ENCODE data around the gene MED27.

MED27 gene

GRCh38 chr9:132109291-132109690 is 29.6 kb upstream of the MED27 start:
- Histone ChIP-seq H2AFZ (ENCODE audit: low read depth, low read length) (no peak overlapping the region), H3K79me2 (ENCODE audit: insufficient read depth, low read length) (no peaks in the 10 kb centered on the region), H3K4me3 (ENCODE audit: low read depth in 1 of 2, low read length in 2 of 2) (no peak overlapping the region), H3K27me3 (ENCODE audit: insufficient read depth, low read length, poor library complexity) (no peaks in the 10 kb centered on the region), H3K36me3 (ENCODE audit: insufficient read depth, low read length) (no peaks in the 10 kb centered on the region), H3K9ac (ENCODE audit: low read depth, low read length) (no peak overlapping the region), H3K4me1 (ENCODE audit: insufficient read depth, low read length) (no peaks in the 10 kb centered on the region), H4K20me1 (ENCODE audit: insufficient read depth, low read length) (no peaks in the 10 kb centered on the region), H3K9me3 (ENCODE audit: insufficient read depth, low read length, severe bottlenecking) (no peaks in the 10 kb centered on the region), H3K4me2 (ENCODE audit: insufficient read depth, low read length) (no peak overlapping the region), H3K27ac (ENCODE audit: low read length) (no peak overlapping the region)
- TF ChIP-seq, protein P1, sequence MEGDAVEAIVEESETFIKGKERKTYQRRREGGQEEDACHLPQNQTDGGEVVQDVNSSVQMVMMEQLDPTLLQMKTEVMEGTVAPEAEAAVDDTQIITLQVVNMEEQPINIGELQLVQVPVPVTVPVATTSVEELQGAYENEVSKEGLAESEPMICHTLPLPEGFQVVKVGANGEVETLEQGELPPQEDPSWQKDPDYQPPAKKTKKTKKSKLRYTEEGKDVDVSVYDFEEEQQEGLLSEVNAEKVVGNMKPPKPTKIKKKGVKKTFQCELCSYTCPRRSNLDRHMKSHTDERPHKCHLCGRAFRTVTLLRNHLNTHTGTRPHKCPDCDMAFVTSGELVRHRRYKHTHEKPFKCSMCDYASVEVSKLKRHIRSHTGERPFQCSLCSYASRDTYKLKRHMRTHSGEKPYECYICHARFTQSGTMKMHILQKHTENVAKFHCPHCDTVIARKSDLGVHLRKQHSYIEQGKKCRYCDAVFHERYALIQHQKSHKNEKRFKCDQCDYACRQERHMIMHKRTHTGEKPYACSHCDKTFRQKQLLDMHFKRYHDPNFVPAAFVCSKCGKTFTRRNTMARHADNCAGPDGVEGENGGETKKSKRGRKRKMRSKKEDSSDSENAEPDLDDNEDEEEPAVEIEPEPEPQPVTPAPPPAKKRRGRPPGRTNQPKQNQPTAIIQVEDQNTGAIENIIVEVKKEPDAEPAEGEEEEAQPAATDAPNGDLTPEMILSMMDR (IDR thresholded peaks at IDR 0.05; ENCODE audit: borderline replicate concordance, extremely low read depth, low read length, poor library complexity, severe bottlenecking): no peak
- TF ChIP-seq EZH2 (IDR thresholded peaks at IDR 0.05; ENCODE audit: borderline replicate concordance, low read depth, low read length, severe bottlenecking): no peak
- no peak for DNase-seq
- no peak for ATAC-seq (ENCODE audit: insufficient read depth, low read depth)

DNA sequence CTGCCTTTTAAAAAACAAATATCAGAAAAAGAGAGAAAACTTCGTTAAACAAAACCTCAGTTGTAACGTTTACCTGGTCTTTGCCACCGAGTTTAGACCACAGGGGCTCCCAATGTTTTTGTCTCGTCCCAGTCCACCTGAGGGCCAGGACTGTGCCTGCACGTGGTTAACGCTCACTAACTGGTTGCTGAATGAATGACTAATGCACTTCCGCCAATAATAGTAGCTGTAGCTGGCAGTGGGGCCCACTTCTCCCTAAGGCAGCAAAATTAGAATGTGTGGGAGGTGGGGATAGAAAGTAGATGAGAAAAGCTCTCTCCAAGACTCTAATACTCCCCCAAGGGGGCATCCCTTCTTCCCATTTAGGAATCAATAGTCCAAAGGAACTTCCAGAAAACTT is 29.1 kb upstream of the MED27 start:
- H4K20me1 ChIP-seq (ENCODE audit: insufficient read depth, low read length): no peaks in the 10 kb centered on the region
- no peaks in the 10 kb centered on the region for H3K36me3 ChIP-seq (ENCODE audit: insufficient read depth, low read length)
- no peak overlapping the region for H3K9ac ChIP-seq (ENCODE audit: low read depth, low read length)
- no peak for DNase-seq
- no peak overlapping the region for H3K27ac ChIP-seq (ENCODE audit: low read length)
- no peak overlapping the region for H3K4me2 ChIP-seq (ENCODE audit: insufficient read depth, low read length)
- ATAC-seq (ENCODE audit: insufficient read depth, low read depth): no peak
- no peaks in the 10 kb centered on the region for H3K4me1 ChIP-seq (ENCODE audit: insufficient read depth, low read length)
- H3K27me3 ChIP-seq (ENCODE audit: insufficient read depth, low read length, poor library complexity): no peaks in the 10 kb centered on the region
- H3K79me2 ChIP-seq (ENCODE audit: insufficient read depth, low read length): no peaks in the 10 kb centered on the region
- H3K4me3 ChIP-seq (ENCODE audit: low read depth in 1 of 2, low read length in 2 of 2): no peak overlapping the region
- no peaks in the 10 kb centered on the region for H3K9me3 ChIP-seq (ENCODE audit: insufficient read depth, low read length, severe bottlenecking)
- no peak for TF ChIP-seq EZH2 (IDR thresholded peaks at IDR 0.05; ENCODE audit: borderline replicate concordance, low read depth, low read length, severe bottlenecking)
- TF ChIP-seq, protein P1 (IDR thresholded peaks at IDR 0.05; ENCODE audit: borderline replicate concordance, extremely low read depth, low read length, poor library complexity, severe bottlenecking): no peak
- H2AFZ ChIP-seq (ENCODE audit: low read depth, low read length): no peak overlapping the region

GRCh38 chr9:132099741-132100407 is 20.2 kb upstream of the MED27 start:
- Histone ChIP-seq H3K4me2 (ENCODE audit: insufficient read depth, low read length) (no peak overlapping the region), H3K9me3 (ENCODE audit: insufficient read depth, low read length, severe bottlenecking) (no peaks in the 10 kb centered on the region), H2AFZ (ENCODE audit: low read depth, low read length) (no peak overlapping the region), H3K4me1 (ENCODE audit: insufficient read depth, low read length) (no peaks in the 10 kb centered on the region), H4K20me1 (ENCODE audit: insufficient read depth, low read length) (no peaks in the 10 kb centered on the region), H3K4me3 (ENCODE audit: low read depth in 1 of 2, low read length in 2 of 2) (no peak overlapping the region), H3K79me2 (ENCODE audit: insufficient read depth, low read length) (no peaks in the 10 kb centered on the region), H3K9ac (ENCODE audit: low read depth, low read length) (no peak overlapping the region), H3K36me3 (ENCODE audit: insufficient read depth, low read length) (no peaks in the 10 kb centered on the region), H3K27me3 (ENCODE audit: insufficient read depth, low read length, poor library complexity) (no peaks in the 10 kb centered on the region), H3K27ac (ENCODE audit: low read length) (no peak overlapping the region)
- DNase-seq (no peak), ATAC-seq (ENCODE audit: insufficient read depth, low read depth) (no peak)
- TF ChIP-seq EZH2 (IDR thresholded peaks at IDR 0.05; ENCODE audit: borderline replicate concordance, low read depth, low read length, severe bottlenecking): no peak
- TF ChIP-seq, protein P1 (IDR thresholded peaks at IDR 0.05; ENCODE audit: borderline replicate concordance, extremely low read depth, low read length, poor library complexity, severe bottlenecking): no peak

All from DND-41 (cell line).